GM12801 (cell line): ENCODE measurements around the gene ZHX3.

Experiments used
- CTCF ChIP-seq: IDR thresholded peaks from one replicate; pipeline ENCODE4 v1.5.1; 2011; ENCODE audit warnings: control low read depth; ENCODE audit not compliant: insufficient read length; ENCODE audit errors: extremely low read depth

ZHX3 gene

GRCh38 chr20:41201760-41202159 is 115.8 kb downstream of the ZHX3 start:
- TF ChIP-seq CTCF = no peak

DNA sequence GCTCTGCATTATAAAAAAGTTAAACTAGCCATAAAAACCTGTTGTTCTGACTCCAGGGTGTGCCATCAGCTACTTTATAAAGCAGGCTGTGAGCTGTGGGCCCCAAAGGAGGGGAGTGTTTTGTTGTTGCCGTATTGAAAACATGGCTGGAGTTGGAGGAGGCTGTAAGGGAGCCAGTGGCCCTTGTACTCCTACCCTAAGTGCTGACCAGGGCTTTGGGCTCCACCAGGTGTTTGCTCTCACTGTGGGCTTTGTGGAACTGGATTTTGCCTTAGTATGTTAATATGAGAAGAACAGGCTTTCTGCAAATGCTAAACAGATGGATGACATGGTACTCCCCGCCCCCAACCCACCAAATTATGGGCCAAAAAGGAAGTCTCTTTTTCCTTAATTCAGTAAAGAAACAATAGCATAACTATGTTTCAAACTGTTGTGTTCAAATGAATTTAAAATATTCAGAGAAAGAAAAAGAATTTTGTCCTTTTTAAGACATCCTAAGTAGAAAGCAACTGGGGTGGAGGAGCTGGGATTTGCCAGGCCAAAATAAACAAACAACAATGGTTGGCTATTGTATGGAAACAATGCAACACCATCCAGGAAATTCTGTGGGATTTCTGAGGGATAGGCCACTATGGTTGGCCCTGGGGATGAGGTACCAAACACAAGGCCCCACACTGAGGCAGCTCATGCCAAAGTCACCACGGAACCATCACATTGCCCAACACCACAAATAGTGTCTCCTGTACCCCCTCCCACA is 116.9 kb downstream of the ZHX3 start:
- TF ChIP-seq CTCF = no peak

- no peak for TF ChIP-seq CTCF
Observed at GRCh38 chr20:41198443-41198842, 119.1 kb downstream of the ZHX3 start.

DNA sequence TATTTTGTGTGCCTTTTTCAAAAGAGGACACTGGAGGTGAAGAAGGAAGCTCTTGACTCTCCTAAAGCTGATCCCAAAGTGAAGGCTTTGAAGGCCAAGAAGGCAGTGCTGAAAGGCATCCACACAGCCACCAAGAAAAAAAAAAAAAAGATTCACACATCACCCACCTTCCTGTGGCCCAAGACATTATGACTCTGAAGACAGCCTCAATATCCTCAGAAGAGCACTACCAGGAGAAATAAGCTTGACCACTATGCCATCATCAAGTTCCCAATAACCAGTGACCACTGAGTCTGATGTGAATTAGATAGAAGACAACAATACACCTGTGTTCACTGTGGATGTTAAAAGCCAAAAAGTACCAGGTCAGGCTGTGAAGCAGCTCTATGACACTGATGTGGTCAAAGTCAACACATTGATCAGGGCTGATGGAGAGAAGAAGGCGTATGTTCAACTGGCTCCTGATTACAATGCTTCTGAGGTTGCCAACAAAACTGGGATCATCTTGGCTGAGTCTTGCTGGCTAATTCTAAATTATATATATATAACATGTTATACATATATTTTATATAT is 120.8 kb downstream of the ZHX3 start:
- TF ChIP-seq CTCF = no peak

DNA sequence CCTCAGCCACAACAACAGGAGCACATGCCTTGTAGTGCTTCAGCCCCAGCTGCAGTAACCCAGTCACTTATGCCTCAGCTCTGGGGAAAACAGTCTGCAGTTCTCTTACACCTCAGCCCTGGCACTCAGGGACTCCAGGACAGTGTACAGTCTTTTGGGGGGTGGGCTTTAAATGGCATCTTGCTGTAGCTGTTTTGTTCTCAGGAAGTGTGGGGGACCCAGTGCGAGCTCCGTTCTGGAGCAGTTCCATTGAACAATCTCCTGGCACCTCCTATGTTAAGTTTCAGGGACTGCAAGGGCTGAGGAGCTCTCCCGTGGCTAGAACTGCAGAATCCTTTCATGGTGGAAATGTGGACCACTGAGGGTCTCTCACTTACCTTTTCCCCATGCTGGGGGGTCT is 125.0 kb downstream of the ZHX3 start:
- TF ChIP-seq CTCF = no peak

GRCh38 chr20:41191562-41192500 is 125.7 kb downstream of the ZHX3 start:
- TF ChIP-seq CTCF = no peak

GRCh38 chr20:41187668-41188067 is 129.9 kb downstream of the ZHX3 start:
- no peak for TF ChIP-seq CTCF
